HG03521 (cell line): ENCODE measurements around the gene PIEZO2.
"Not testable (repeated sequence)": the region's sequence is repeated elsewhere in the genome, so short reads cannot be mapped to it uniquely, and the experiment has no call there.

Experiments
- ATAC-seq: cut with Tn5 transposase; IDR thresholded peaks from one replicate; pipeline ENCODE4 v1.9.1; 2021; ENCODE audit warnings: mild to moderate bottlenecking, moderate library complexity; ENCODE audit not compliant: unreplicated experiment

The PIEZO2 gene

DNA sequence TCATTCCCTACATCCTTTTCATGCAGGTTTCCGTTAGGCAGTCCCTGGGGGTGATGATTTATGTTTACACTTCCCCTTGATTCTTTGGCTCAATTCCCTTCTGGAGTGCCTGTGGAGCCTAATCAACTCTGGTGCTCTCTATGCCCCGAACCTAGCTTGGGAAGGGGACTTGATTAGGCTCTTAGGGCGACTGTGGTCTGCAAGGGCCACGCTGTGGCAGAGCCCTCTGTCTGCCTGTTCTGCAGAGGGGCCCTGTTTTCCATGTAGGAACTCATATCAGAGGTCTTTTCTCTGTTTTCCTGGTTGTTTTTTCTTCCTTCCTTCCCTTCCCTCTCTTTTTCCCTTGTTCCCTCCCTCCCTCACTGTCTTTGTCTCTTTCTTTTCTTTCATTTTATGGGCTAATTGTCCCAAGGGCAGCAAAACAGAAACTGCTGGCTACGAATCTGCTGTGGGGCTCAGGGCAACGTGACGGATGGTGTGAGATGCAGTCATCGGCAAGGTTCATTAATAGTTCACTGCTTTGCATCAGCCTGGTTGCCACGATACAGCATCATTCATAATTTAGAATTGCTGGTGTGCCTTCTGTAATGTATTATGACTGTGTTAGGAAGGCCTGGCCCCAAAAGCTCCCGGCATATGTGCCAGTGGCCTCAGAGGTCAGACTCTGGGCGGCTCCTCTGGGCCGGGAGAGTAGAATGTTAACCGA, 489.0 kb downstream of the PIEZO2 start:
- ATAC-seq: no peak

DNA sequence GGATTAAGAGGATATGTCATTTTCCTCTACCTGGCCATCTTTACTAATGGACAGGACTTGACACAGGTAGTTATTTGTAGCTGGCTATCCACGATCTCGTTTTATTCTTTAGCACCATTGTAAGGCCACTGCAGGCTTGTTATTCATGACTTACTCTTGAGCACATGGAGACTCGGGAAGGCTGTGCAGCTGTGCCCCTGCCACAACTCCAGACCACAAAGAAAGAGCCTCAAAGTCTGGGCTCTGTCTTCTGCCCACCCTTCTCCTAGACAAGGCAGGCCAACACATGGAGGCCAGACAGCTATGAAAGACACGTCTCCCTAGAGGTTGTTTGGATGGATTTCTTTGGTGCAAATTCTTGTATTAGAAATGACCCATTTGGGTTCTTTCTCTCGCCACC, 489.8 kb downstream of the PIEZO2 start:
- ATAC-seq: no peak

DNA sequence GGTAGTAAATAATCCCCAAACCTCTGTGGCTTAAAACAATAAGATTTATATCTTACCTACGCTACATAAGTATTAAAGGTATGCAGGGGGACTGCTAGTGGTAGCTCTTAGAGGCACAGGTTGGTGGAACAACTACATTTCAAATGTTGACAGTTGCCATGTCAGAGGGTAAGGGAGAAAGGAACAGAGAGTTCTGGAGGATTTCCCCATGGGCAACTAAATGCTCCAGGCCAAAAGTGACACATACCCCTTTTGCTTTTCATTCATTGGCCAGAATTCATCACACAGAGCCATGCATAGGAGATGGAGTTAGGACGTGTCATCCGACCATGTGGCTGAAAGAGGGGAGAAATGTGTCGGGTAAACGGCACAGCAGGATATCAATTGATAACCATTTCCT, 490.4 kb downstream of the PIEZO2 start:
- no peak for ATAC-seq

DNA sequence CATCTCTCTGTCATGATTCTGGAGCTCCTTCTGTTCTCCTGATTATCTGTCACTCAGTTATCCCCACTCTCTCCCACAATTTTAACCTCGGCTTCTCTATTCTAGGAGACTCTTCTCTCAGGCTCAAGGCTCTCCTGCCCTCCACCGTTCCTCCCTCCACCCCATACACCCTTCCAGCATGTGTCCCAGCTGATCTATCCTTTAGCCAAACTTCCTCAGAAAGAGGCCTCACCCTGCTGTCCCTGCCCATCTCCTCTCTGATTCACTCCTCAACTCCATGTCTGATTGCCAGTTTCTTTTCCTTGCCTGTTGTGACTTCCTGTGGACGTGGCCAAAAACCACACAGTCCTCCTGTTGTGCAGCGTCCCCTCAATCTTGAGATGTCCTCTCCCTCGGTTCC, 505.4 kb downstream of the PIEZO2 start:
- not testable (repeated sequence) for ATAC-seq

DNA sequence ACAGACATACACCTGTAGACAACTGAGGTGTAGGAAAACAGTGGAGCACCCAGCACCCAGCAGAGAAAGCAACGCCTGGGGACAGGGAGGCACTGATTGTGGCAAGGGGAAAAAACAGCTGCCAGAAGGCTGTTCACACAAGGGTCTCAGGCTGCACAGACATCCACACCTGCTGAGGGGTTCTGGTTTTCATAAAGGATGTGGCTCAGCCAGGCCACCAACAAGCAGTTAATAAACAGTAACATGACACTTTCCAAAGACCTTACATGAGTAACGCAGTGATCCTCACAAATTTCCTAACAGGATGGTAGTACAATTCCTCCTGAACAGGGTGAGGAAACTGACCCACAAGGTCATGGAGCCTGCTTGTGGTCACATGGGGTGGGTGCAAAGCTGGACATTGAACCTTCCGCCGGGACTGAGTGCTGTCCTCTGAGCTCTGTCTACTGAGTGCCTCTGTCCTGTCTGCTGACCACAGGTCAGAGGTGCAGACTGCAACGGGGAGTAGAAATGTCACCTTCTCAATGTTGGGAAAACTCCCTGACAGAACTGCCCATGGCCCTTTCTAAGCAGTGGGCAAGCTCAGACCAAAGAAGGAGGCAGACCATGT, 506.3 kb downstream of the PIEZO2 start:
- ATAC-seq: not testable (repeated sequence)

DNA sequence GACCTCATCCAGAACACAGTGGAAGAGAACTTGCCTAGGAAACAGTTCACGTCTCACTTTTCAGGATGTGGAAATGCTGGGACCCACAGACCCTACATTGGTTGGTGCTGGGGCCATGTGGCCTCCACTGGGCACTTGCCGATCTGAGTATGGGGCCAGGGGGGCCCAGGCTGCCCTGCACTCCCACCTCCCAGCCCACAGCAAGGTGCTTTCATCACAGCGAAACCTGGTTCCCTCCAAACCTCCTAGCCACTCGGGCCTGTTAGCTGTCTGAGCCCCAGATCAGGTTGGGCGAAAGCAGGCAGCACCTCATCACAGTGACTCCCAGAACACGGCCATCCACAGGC, 510.9 kb downstream of the PIEZO2 start:
- not testable (repeated sequence) for ATAC-seq

DNA sequence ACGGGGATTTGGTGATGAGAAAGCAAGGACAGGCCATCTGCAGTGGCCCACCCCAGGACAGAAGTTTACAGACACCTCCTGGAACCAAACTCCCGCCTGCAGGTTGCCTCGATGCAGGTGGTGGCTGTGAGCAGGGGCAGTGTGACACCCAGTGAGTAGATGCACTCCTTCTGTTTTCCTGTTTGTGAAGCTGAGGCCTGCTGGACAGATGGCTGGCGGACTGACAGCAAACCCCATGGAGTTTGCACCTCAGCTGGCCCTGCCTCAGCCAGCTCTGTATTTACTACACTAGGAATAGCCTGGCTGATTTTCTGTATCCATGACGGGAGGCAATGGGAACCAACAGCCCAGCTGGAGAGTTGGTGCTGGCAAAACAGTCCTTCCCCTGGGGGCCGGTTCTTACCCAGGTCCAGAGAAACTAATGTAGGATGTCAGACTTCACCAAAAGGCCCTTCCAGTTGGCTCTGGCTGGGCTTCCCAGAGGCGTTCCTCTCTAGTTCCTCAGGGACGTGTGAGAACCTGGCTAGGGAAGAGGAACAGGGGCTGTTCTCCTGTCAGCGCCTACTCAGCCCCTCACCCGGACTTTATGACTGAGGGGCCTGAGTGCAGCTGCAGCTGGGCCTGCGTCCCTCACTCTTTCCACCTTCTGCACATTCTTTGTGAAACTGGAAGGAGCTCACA, 511.4 kb downstream of the PIEZO2 start:
- ATAC-seq: not testable (repeated sequence)

DNA sequence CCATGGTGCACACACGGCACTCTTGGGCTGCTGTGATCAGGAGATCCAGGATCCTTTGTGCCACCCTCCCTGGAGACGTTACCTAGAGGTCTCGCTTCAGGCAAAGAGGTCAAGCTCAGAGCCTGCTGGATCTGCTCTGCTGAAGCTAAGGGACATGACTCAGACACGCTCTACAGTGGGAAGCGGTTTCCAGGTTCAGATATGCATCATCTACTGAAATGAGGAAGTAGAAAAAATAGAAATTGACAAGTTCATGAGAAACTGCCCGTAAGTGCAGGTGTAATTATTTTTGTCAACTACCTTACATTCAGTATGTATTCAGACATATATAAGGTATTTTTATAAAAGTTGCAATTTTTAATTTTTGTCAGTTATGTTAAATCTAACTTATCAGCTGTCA, 520.3 kb downstream of the PIEZO2 start:
- ATAC-seq: peak; percentile 97

DNA sequence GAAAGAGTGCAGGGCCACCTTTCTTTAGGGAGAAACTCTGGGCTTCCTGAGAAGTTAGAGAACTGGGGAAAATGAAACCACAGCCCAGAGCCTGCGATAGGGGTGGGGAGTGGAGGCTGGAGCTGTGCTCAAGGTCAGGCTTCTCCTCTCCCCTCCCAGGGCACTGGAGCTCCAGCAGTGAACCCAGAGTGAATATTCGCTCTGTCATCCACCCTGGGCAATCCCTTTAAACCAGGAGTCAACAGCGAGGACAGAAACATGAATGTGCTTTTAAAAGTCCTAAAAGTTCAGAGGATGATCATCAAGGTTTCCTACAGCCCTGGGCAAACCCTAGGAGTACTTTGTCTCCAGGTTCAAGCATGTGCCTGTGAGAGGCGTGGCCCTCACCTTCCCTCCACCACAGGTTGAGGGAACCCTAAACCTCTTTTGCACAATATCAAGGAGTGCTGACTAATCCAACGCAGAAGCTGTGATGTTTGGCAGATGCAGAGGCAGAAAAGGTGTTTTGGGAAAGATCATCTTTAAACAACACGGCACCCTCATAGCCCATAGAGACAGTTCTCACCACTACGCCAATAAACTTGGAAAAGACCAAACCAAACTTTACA, 522.7 kb downstream of the PIEZO2 start:
- not testable (repeated sequence) for ATAC-seq

DNA sequence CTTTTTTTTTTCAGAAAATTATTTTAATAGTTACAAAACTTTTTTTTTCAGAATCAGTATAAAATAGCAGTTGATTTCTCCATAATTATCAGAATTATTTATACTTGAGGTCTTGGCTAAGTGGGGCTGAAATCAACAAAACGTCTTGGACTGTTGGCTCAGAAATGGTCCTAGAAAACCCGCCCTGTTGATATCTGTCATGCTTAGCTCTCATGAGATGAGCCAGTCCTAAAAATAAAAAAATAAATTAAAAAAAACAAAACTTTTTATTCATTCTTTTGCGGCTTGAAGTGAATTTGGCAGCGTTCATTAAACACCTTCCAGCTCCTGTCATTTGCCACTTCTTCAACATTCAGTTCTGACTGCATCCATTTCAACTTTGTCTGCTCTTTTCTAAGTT, 525.8 kb downstream of the PIEZO2 start:
- not testable (repeated sequence) for ATAC-seq

DNA sequence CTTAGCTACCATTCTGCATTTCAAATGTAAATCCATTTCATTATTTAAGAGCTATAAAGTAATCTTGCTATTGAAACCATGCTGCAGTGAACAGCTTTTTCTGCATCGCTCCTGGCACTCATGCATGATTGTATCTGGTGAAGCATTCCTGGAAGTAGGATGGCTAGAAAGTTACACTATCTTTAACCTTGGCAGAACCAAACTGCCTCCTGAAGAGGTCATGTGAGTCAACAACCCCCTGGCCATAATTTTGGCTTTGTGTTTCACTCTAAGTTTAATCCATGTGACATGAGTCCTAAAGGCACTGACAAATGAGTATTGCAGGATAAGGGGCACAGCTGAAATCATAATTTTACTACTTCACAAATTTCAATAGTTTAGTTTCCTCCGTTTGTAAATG, 526.4 kb downstream of the PIEZO2 start:
- not testable (repeated sequence) for ATAC-seq

DNA sequence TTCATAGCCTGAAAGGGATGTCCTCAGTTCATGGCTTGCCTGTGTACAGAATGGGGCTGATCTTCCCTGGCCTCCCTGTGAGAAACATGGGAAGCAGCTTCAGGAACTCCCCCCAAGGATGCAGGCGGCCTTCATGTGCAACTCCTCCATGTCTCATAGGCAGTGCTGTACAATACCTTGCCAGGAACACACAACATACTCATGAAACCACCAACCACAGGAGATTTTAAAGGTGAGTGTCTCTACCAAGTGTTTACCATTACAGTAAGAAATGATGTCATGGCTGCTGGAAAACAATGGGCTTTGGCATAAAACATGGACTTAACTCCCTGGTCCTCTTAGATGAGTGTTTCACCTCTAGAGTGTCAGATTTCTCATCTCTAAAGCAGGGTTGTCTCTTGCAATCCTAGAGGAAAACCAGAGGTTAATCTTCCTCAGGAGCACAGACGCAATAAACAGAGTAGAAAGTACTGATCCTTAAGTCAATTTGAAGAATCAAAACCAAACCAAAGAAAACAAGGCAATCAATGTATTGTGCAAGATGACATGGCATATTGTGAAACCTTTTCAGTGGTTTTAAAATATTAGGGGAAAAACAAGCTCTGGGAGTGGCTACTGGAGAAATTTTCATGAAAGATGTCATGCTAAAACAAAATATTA, 528.6 kb downstream of the PIEZO2 start:
- ATAC-seq: not testable (repeated sequence)
